B cell (primary cell): Measurements from ENCODE around the gene SPATA3. TPM values are rescaled to one million over a fixed set of nuclear protein-coding genes. Genes with fewer than 3 reads are reported as not detected.

ENCODE experiments used
- ATAC-seq: fragments of 200-7000 bp; cut with Tn5 transposase; one replicate; pipeline ENCODE4 v1.10.0; 2021; ENCODE audit warnings: low read depth, mild to moderate bottlenecking, moderate number of reproducible peaks, moderate library complexity
- CTCF ChIA-PET: fragments of 350-600 bp; sonication (Branson Sonifier 250); formaldehyde crosslinking; loops from one replicate; lab custom pipeline; 2021; ENCODE audit warnings: antibody characterized with exemption, inconsistent platforms; lab: Charles Lee
- POLR2A ChIA-PET: fragments of 350-600 bp; sonication (Branson Sonifier 250); formaldehyde crosslinking; loops from one replicate; lab custom pipeline; 2021; ENCODE audit warnings: antibody characterized with exemption; lab: Charles Lee
- DNase-seq: peaks from one replicate; pipeline ENCODE4 v3.0.0; 2013
- H2AFZ ChIP-seq: 2 replicates; pipeline ENCODE4 v1.6.1; 2012; ENCODE audit warnings: mild to moderate bottlenecking, low read depth, low read length; ENCODE audit not compliant: insufficient read depth, poor library complexity, severe bottlenecking
- H3K27ac ChIP-seq, 2 donors: 1 replicate in 1 of 2; 2 replicates in 1 of 2; pipeline ENCODE4 v1.5.1; 2012 to 2013; ENCODE audit warnings: low read length in 2 of 2, mild to moderate bottlenecking in 2 of 2, moderate library complexity in 1 of 2
- H3K27me3 ChIP-seq, 4 experiments: fragments of 200-600 bp in 1 of 4; sonication (generic) in 1 of 4; replicated peaks in 1 of 4; 1 replicate in 2 of 4; 2 replicates in 2 of 4; pipeline versions ENCODE4 v1.6.1 to v1.7.0; 2013 to 2016; ENCODE audit warnings: low read length in 3 of 4, mild to moderate bottlenecking in 2 of 4, mixed read lengths in 1 of 4, moderate library complexity in 1 of 4; ENCODE audit not compliant: insufficient read depth in 4 of 4, control insufficient read depth in 3 of 4; ENCODE audit errors: control extremely low read depth in 1 of 4
- H3K36me3 ChIP-seq, 2 experiments: replicated peaks in 1 of 2; 1 replicate in 1 of 2; 2 replicates in 1 of 2; pipeline versions ENCODE4 v1.6.1 to v1.7.1; 2013; ENCODE audit warnings: low read length in 1 of 2; ENCODE audit not compliant: insufficient read depth in 2 of 2, control insufficient read depth in 1 of 2; ENCODE audit errors: control extremely low read depth in 1 of 2, extremely low read depth in 1 of 2
- H3K4me1 ChIP-seq, 2 donors: fragments of 200-600 bp in 1 of 2; sonication (generic) in 1 of 2; 1 replicate in 1 of 2; 2 replicates in 1 of 2; pipeline versions ENCODE4 v1.5.1 to v1.6.1; 2013 to 2017; ENCODE audit warnings: low read length in 2 of 2; ENCODE audit not compliant: control insufficient read depth in 2 of 2, insufficient read depth in 2 of 2
- H3K4me2 ChIP-seq: replicated peaks from 2 replicates; pipeline ENCODE3; 2012; ENCODE audit warnings: mild to moderate bottlenecking, low read depth, low read length; ENCODE audit not compliant: poor library complexity, severe bottlenecking
- H3K4me3 ChIP-seq, 5 experiments: fragments of 200-600 bp in 1 of 5; sonication (generic) in 1 of 5; 1 replicate in 3 of 5; 2 replicates in 2 of 5; pipeline versions ENCODE4 v1.5.1 to v1.7.0; 2011 to 2016; ENCODE audit warnings: low read length in 4 of 5, mild to moderate bottlenecking in 4 of 5, low read depth in 2 of 5, control low read depth in 1 of 5, moderate library complexity in 1 of 5; ENCODE audit not compliant: insufficient read depth in 1 of 5; ENCODE audit errors: control extremely low read depth in 1 of 5, extremely low read depth in 1 of 5
- H3K79me2 ChIP-seq: fragments of 200-600 bp; sonication (generic); one replicate; pipeline ENCODE4 v1.6.0; 2016; ENCODE audit warnings: low read length; ENCODE audit not compliant: control insufficient read depth, insufficient read depth
- H3K9ac ChIP-seq: fragments of 200-600 bp; sonication (generic); 2 replicates; pipeline ENCODE4 v1.6.1; 2017; ENCODE audit warnings: mild to moderate bottlenecking, low read length, moderate library complexity
- H3K9me3 ChIP-seq, 3 donors: one replicate each; pipeline versions ENCODE4 v1.6.1 to v1.7.1; 2013; ENCODE audit warnings: low read length in 2 of 3; ENCODE audit not compliant: control insufficient read depth in 2 of 3, insufficient read depth in 1 of 3; ENCODE audit errors: control extremely low read depth in 1 of 3
- H4K20me1 ChIP-seq: 2 replicates; pipeline ENCODE4 v1.6.0; 2012; ENCODE audit warnings: mild to moderate bottlenecking, low read length; ENCODE audit not compliant: insufficient read depth, control insufficient read depth, poor library complexity, severe bottlenecking
- H3K27ac Mint-ChIP-seq: one replicate; pipeline ENCODE4 v1.8.0; 2021; ENCODE audit warnings: mixed read lengths
- H3K27me3 Mint-ChIP-seq: one replicate; pipeline ENCODE4 v1.8.0; 2021; ENCODE audit warnings: mixed read lengths
- H3K4me1 Mint-ChIP-seq: one replicate; pipeline ENCODE4 v1.8.0; 2021; ENCODE audit warnings: mixed read lengths
- H3K4me3 Mint-ChIP-seq: one replicate; pipeline ENCODE4 v1.8.0; 2021; ENCODE audit warnings: mixed read lengths
- H3K9me3 Mint-ChIP-seq: one replicate; pipeline ENCODE4 v1.8.0; 2022; ENCODE audit warnings: mixed read lengths; ENCODE audit not compliant: insufficient read depth
- EZH2 ChIP-seq: IDR thresholded peaks from 2 replicates; pipeline ENCODE4 v1.6.1; 2012; ENCODE audit warnings: borderline replicate concordance, low read depth, mild to moderate bottlenecking, moderate library complexity, low read length; ENCODE audit not compliant: insufficient read depth, poor library complexity, severe bottlenecking
- WGBS: methylation state at CpG from one replicate; pipeline ENCODE4 v1.1.5; 2013; ENCODE audit warnings: missing lambda C conversion rate; ENCODE audit not compliant: insufficient coverage; 5-methylcytosine and 5-hydroxymethylcytosine counted together
- intact Hi-C: fragments of 100-400 bp; cut with micrococcal nuclease; formaldehyde crosslinking; loops from one replicate; pipeline ENCODE4 v1.10.0; 2022
- polyA plus RNA-seq: library from polyadenylated mRNA; depleted of rRNA; stranded (reverse); fragments of >200 nt; gene quantifications from 2 replicates; pipeline ENCODE4 v1.2.3, GENCODE V29; 2012
- total RNA-seq, 2 donors: library from RNA; stranded (reverse); fragments of 120-200 nt in 1 of 2; gene quantifications; 1 replicate in 1 of 2; 2 replicates in 1 of 2; pipeline versions ENCODE4 v1.2.3 to v1.2.4, GENCODE V29; 2013 to 2022
- TF ChIP-seq, protein P1 (sequence below): fragments of 200-600 bp; IDR thresholded peaks from one replicate; pipeline ENCODE4 v1.8.0; 2022; ENCODE audit warnings: antibody characterized with exemption, mild to moderate bottlenecking

Gene SPATA3
- total and polyA plus RNA-seq, 2 donors (not counting 1 experiment from before 2014, with no cell fraction given) = not detected

DNA sequence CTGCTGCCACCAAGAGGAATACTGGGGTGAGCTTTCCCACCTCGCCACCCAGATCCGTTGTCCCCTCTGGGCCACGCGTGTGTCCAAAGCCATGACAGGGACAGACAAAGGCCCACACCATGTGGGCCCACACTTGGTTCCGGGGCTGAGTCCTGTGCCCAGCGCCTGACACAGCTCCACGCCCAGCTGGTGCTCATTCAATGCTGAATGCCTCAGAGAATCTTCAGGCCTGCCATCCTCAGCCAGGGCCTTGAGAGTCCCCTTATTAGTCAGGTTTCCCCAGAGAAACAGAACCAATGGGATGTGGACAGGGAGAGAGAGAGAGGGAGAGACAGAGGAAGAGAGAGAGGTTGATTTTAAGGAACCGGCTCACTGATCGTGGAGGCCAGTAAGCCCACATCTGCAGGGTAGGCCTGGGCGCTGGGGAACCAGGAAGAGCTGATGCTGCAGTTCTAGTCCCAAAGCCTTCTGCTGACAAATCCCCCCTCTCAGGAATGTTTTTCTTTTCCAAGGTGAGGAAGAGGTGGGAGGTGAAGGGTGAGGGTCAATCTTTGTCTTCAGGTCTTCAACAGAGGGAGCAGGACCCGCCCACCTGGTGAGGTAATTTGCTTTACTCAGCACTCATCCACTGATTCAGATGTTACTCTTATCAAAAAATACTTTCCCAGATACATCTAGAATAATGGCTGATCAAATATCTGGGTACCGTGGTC is 10.2 kb upstream of the SPATA3 start:
- POLR2A ChIA-PET = no interaction called here

More for the DNA sequence above, 10.2 kb upstream of the SPATA3 start:
- H3K79me2 ChIP-seq = no peaks in the 10 kb centered on the region
- H2AFZ ChIP-seq = no peak overlapping the region
- H4K20me1 ChIP-seq = no peaks in the 10 kb centered on the region
- CTCF ChIA-PET = interaction anchor here (0.9 to 9.7 kb wide), 13 partner anchors 10 to 227 kb away, joined by 3 to 200 read pairs (median 5); partner anchors contain the start of gene SPATA3
- TF ChIP-seq EZH2 = no peak
- TF ChIP-seq, protein P1, sequence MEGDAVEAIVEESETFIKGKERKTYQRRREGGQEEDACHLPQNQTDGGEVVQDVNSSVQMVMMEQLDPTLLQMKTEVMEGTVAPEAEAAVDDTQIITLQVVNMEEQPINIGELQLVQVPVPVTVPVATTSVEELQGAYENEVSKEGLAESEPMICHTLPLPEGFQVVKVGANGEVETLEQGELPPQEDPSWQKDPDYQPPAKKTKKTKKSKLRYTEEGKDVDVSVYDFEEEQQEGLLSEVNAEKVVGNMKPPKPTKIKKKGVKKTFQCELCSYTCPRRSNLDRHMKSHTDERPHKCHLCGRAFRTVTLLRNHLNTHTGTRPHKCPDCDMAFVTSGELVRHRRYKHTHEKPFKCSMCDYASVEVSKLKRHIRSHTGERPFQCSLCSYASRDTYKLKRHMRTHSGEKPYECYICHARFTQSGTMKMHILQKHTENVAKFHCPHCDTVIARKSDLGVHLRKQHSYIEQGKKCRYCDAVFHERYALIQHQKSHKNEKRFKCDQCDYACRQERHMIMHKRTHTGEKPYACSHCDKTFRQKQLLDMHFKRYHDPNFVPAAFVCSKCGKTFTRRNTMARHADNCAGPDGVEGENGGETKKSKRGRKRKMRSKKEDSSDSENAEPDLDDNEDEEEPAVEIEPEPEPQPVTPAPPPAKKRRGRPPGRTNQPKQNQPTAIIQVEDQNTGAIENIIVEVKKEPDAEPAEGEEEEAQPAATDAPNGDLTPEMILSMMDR = no peak
- Mint-ChIP-seq H3K9me3 (no peaks in the 10 kb centered on the region), H3K4me3 (peak overlapping the region; percentile 26), H3K4me1 (peaks cover 6% of the 10 kb centered on the region), H3K27ac (no peak overlapping the region), H3K27me3 (peaks cover 4% of the 10 kb centered on the region)
- intact Hi-C loops = no loop called here
- H3K9me3 ChIP-seq = no peaks in the 10 kb centered on the region
- H3K27me3 ChIP-seq = peaks cover 0 to 6% (median 0%) of the 10 kb centered on the region in 4 experiments
- no peak overlapping the region for H3K27ac ChIP-seq
- DNase-seq (no peak), ATAC-seq (no peak)
- 88% methylated on average over 9 of the region's 12 CpGs for WGBS
- no peaks in the 10 kb centered on the region for H3K36me3 ChIP-seq
- H3K4me2 ChIP-seq = no peak overlapping the region
- no peak overlapping the region for H3K9ac ChIP-seq
- H3K4me3 ChIP-seq = no peak overlapping the region
- peaks cover 6 to 8% of the 10 kb centered on the region in 2 donors for H3K4me1 ChIP-seq
